T-helper 2 cell treated with Interferon-gamma antibody and Interleukin-4, amounts not matched to agents 5 μg/mL and 100 μg/mL, for 36 hours (primary cell): Measurements from ENCODE around the gene TANC1.
"Not testable (repeated sequence)": the region's sequence is repeated elsewhere in the genome, so short reads cannot be mapped to it uniquely, and the experiment has no call there.

ENCODE experiments used
- DNase-seq: peaks from one replicate; pipeline ENCODE4 v3.0.0; 2021; ENCODE audit warnings: low spot score
- H3K27ac Mint-ChIP-seq: one replicate; pipeline ENCODE4 v1.8.0; 2021; ENCODE audit warnings: mild to moderate bottlenecking, mixed read lengths
- H3K27me3 Mint-ChIP-seq: one replicate; pipeline ENCODE4 v1.8.0; 2021; ENCODE audit warnings: low read depth, mixed read lengths
- H3K36me3 Mint-ChIP-seq: one replicate; pipeline ENCODE4 v1.8.0; 2021; ENCODE audit warnings: low read depth, mixed read lengths
- H3K4me1 Mint-ChIP-seq: one replicate; pipeline ENCODE4 v1.8.0; 2021; ENCODE audit warnings: low read depth, mixed read lengths
- H3K4me3 Mint-ChIP-seq: one replicate; pipeline ENCODE4 v1.8.0; 2022; ENCODE audit warnings: mild to moderate bottlenecking, moderate library complexity, mixed read lengths
- H3K9me3 Mint-ChIP-seq: one replicate; pipeline ENCODE4 v1.8.0; 2021; ENCODE audit warnings: mixed read lengths

TANC1 gene

DNA sequence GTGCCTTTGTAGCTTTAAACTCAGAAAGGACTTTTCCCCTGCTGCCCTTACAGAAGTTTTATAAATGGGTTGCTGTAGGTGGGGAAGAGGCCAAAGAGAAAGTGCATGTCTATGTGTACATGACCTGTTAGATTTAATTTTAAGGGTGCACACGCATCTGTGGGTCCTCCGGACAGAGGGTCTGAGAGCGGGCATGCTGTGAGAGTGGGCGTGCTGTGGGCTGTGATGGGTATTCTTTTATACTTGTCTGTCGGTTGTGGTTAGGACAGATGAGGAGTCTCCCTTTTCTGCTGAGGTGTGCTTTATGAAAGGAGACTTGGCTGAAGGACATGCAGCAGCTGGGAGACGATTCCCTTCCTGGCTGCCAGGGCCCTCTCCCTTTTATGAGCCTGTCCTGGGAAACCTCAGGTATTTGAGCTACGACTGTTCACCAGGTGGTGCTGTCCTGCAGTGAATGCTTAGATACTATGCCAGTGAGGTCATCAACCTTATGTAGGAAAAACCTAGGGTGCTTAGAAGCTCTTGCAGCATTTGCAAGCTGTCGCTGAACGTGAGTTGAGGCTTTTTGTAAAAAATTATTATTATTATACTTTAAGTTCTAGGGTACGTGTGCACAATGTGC, 67.5 kb downstream of the TANC1 start:
- Mint-ChIP-seq H3K4me3 (no peak overlapping the region), H3K4me1 (no peaks in the 10 kb centered on the region), H3K27ac (no peak overlapping the region), H3K27me3 (peaks cover 7% of the 10 kb centered on the region), H3K9me3 (no peaks in the 10 kb centered on the region), H3K36me3 (no peaks in the 10 kb centered on the region)
- DNase-seq: no peak

DNA sequence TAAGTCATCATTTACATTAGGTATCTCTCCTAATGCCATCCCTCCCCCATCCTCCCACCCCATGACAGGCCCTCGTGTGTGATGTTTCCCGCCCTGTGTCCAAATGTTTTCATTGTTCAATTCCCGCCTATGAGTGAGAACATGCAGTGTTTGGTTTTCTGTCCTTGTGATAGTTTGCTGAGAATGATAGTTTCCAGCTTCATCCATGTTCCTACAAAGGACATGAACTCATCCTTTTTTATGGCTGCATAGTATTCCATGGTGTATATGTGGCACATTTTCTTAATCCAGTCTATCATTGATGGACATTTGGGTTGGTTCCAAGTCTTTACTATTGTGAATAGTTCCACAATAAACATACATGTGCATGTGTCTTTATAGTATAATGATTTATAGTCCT, 68.0 kb downstream of the TANC1 start:
- not testable (repeated sequence) for H3K4me3 Mint-ChIP-seq, DNase-seq, H3K27me3 Mint-ChIP-seq, H3K4me1 Mint-ChIP-seq, H3K36me3 Mint-ChIP-seq, H3K27ac Mint-ChIP-seq, H3K9me3 Mint-ChIP-seq

DNA sequence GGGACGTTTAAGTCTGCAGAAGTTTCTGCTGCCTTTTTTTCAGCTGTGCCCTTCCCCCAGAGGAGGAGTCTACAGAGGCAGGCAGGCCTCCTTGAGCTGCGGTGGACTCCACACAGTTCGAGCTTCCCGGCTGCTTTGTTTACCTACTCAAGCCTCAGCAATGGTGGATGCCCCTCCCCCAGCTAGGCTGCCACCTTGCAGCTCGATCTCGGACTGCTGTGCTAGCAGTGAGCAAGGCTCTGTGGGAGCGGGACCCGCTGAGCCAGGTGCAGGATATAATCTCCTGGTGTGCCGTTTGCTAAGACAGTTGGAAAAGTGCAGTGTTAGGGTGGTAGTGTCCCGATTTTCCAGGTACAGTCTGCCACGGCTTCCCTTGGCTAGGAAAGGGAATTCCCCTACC, 72.9 kb downstream of the TANC1 start:
- not testable (repeated sequence) for H3K4me3 Mint-ChIP-seq, H3K27ac Mint-ChIP-seq, DNase-seq, H3K36me3 Mint-ChIP-seq, H3K9me3 Mint-ChIP-seq, H3K4me1 Mint-ChIP-seq, H3K27me3 Mint-ChIP-seq

DNA sequence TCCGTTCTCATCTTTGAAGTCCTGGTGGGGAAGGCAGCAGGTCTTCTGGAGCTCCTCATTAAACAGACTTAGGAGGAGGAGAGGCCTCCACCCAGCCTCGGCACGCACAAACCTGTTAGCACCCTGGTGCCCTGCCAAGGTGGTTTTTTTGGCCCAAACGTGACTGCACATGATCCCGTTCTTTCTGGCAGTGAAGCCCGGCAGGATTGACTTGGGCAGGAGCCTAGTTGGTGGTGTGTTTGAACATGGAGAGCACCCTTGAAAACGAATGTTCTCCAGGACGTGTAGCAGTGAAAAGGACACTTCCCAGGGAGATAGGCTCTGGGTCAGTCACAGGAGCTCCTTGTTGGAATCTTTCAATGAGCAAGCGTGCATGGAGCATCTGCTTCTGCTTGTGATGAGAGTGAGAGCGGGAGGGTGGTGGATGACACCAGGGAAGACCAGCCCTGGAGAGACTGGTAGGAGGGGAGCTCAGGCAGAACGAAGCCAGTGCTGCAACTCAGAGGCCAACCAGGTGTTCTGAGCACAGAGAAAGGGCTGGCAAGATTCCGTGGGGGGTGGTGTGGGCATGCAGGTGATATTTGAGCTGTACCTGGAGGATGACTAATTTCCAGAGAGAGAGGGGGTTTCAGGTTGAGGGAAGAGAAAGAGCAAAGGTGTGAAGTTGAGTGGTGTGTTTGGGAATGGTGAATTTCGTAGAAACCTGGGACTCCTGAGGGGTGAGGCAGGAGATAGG, 73.8 kb downstream of the TANC1 start:
- no peak overlapping the region for H3K27ac Mint-ChIP-seq

DNA sequence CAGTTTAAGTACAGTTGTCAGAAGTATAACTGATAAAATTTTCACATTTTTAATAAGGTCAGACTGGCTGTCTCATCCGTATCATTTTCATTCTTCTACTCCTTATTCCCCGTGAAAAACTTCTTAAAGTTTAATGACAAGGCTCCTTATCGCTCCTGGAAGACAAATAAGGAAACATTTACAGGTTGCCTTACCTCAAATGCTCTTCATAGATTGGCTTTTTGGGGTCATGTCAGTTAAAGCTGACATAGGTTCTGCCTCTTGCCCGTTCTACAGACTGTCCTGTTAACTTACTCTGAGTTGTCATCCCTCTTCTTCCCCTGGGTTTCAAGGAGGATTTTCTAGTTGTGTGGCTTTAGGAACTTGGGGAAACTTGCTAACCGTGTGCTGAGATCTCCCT, 75.3 kb downstream of the TANC1 start:
- DNase-seq: no peak
- Mint-ChIP-seq H3K4me1 (no peaks in the 10 kb centered on the region), H3K27me3 (peaks cover 4% of the 10 kb centered on the region), H3K9me3 (no peaks in the 10 kb centered on the region), H3K27ac (no peak overlapping the region), H3K36me3 (no peaks in the 10 kb centered on the region), H3K4me3 (no peak overlapping the region)

More for the DNA sequence above, 73.8 kb downstream of the TANC1 start:
- H3K4me1 Mint-ChIP-seq: no peaks in the 10 kb centered on the region
- H3K36me3 Mint-ChIP-seq: no peaks in the 10 kb centered on the region
- H3K4me3 Mint-ChIP-seq: no peak overlapping the region
- H3K9me3 Mint-ChIP-seq: no peaks in the 10 kb centered on the region
- no peak for DNase-seq
- H3K27me3 Mint-ChIP-seq: peaks cover 4% of the 10 kb centered on the region

DNA sequence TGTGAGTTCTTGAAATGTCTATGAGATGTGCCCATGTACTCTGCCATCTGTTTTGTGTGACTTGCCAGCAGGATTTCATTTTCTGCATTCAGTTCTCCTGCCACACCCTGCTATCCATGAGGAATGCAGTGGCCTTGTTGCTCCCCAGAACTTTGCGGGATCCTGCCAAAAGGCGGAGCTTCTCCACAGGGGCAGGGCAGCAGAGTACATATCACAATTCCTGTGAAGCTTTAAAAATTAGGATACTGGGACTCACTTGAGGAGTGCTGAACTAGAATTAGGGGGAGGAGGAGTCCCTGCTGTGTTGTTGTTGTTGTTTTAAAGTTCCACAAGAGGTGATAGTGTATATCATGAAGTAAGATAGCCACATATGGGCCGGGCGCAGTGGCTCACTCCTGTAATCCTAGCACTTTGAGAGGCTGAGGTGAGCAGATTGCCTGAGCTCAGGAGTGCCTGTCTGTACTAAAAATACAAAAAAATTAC, 76.4 kb downstream of the TANC1 start:
- H3K36me3 Mint-ChIP-seq: no peaks in the 10 kb centered on the region
- no peaks in the 10 kb centered on the region for H3K27me3 Mint-ChIP-seq
- H3K4me1 Mint-ChIP-seq: no peaks in the 10 kb centered on the region
- H3K9me3 Mint-ChIP-seq: no peaks in the 10 kb centered on the region
- H3K27ac Mint-ChIP-seq: no peak overlapping the region
- no peak for DNase-seq
- no peak overlapping the region for H3K4me3 Mint-ChIP-seq

DNA sequence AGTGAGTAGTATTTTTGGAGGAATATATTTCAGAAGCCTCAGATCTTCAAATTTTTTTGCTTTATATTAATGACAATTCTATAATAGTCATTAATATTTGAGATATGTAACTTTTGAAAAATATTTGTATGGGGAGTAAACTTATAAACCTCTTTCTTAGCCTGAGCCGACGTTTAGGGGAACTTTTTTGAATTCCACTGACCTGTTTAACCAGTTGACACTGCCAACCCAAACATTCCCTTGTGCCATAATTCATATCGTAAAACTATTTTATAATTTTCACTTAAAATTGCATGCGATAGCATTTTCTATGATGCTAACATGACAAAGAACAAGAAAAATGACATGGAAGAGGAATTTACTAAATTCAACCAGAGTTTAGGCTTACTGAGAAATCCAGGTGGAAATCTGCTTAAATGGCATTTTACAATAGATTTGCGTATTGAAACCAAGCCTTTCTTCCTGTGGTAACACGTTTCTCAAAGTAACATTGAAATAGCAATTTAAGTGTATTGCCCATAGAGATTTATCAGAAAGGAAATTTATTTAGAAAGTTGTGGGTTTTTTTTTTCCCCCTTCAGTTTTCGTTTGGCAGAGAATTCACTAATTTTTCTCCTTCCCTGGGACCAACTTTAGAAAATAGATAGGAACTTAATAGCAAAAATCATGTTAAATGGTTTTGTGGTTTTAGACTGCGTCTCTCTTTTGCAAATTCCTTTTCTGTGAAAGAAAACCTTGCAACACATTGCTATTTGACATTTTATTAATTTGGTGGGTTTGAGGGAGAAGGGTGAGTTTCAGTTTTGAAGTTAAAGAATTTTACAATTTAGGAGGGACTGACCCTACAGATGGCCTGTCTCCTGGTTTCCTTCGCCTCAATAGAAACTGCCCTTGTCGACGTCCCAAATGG, 77.4 kb downstream of the TANC1 start:
- Mint-ChIP-seq H3K27me3 (no peaks in the 10 kb centered on the region), H3K4me3 (no peak overlapping the region), H3K36me3 (no peaks in the 10 kb centered on the region), H3K9me3 (no peaks in the 10 kb centered on the region), H3K4me1 (no peaks in the 10 kb centered on the region), H3K27ac (no peak overlapping the region)
- no peak for DNase-seq

DNA sequence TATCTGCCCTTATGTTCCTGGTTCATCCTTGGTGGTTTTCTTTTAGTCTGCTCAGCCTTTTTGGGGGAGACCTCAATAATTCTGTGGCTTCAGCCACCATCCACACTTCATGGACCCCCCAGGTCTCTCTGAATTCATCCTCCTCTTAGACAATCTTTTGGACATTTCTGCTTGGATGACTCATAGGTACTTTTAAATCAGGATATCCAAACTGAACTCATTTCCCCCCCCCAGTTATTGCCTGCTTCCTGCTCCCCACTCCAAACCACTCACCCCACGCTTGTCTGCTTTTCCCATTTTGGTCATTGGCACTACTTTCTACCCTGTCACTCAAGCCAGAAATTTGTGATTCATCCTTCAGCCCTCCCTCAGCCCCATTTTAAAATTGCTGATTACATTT, 78.5 kb downstream of the TANC1 start:
- peaks cover 3% of the 10 kb centered on the region for H3K27me3 Mint-ChIP-seq
- no peak overlapping the region for H3K27ac Mint-ChIP-seq
- H3K4me3 Mint-ChIP-seq: no peak overlapping the region
- no peaks in the 10 kb centered on the region for H3K9me3 Mint-ChIP-seq
- H3K4me1 Mint-ChIP-seq: no peaks in the 10 kb centered on the region
- DNase-seq: no peak
- H3K36me3 Mint-ChIP-seq: no peaks in the 10 kb centered on the region

DNA sequence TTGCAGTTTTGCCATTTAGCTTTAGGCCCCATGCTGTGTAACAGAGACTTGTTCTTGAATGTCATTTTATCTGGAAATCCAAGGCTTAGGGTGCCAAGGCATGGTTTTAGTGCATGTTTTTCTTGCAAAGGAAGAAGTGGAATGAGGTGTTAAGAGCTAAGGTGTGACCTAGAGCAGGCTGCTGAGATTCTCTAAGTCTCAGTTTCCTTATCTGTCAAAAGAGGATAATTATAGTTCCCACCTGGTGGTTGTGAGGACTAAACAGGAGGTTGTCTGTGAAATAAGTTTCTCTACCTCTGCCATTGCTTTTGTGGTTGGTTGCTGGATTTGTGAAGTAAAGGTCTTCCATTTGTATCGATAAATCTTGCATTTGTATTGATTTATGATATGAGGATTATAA, 82.0 kb downstream of the TANC1 start:
- Mint-ChIP-seq H3K27me3 (peaks cover 5% of the 10 kb centered on the region), H3K4me3 (no peak overlapping the region), H3K4me1 (no peaks in the 10 kb centered on the region), H3K36me3 (no peaks in the 10 kb centered on the region), H3K27ac (no peak overlapping the region), H3K9me3 (no peaks in the 10 kb centered on the region)
- no peak for DNase-seq

DNA sequence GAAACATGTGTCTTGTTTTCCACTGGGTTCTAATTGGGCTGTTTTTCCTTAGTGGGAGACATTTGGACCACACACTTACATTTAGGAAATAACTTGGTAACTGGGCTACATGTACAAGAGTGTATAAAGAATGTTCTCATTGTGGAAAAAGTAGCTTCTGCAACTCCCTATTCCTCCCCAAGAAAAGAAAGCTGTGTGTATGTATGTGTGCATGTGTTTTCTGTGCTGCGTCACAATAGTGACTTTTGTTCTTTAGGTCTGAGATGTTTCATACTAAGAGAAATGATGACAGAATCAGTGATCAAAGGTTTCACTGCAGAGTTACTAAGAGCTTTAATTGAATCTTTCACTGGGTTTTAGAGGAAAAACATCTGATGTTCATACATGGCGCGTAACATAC, 82.7 kb downstream of the TANC1 start:
- Mint-ChIP-seq H3K9me3 (no peaks in the 10 kb centered on the region), H3K4me1 (no peaks in the 10 kb centered on the region), H3K27ac (no peak overlapping the region), H3K4me3 (no peak overlapping the region), H3K27me3 (peaks cover 5% of the 10 kb centered on the region), H3K36me3 (no peaks in the 10 kb centered on the region)
- DNase-seq: no peak

DNA sequence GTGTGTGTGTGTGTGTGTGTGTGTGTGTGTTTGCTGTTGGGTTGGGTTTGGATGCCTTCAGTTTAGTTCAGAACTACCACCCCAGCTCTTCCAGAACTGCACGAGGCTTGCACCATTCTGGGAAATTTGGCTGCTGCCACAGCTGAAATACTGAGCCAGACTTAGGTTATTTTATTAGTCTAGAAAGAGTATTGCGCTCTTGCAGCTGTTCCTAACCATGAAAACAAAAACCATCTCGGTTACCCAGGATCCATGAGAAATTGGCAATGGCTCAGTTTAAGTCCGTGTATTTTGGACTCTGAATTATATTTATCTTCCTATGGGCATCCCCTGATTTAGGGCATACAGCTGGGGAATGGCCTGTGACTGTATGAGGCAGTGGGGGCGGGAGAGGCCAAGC, 83.2 kb downstream of the TANC1 start:
- H3K4me3 Mint-ChIP-seq: no peak overlapping the region
- peaks cover 5% of the 10 kb centered on the region for H3K27me3 Mint-ChIP-seq
- no peaks in the 10 kb centered on the region for H3K36me3 Mint-ChIP-seq
- no peaks in the 10 kb centered on the region for H3K9me3 Mint-ChIP-seq
- DNase-seq: no peak
- no peak overlapping the region for H3K27ac Mint-ChIP-seq
- H3K4me1 Mint-ChIP-seq: no peaks in the 10 kb centered on the region

DNA sequence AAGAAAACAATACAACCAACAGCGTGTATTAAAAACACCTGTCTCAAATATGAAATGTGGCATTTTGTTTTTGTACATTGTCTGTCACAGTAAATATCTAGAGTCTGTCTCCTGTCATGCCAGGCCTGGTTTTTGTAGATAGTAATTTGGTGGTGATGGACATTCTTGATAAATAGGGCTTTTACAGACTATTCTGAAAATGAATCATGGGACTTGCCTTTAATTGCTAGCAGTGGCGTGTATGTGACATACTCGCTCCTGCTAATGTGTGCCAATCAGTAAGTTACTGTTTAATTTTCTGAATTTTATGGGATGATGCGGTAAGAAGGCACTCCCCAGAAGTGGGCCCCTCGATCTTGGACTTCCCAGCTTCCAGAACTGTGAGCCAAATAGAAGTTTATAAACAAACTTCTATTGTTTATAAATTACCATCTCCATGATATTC, 83.7 kb downstream of the TANC1 start:
- Mint-ChIP-seq H3K27ac (no peak overlapping the region), H3K36me3 (no peaks in the 10 kb centered on the region), H3K4me3 (no peak overlapping the region), H3K27me3 (peaks cover 5% of the 10 kb centered on the region), H3K9me3 (no peaks in the 10 kb centered on the region), H3K4me1 (no peaks in the 10 kb centered on the region)
- no peak for DNase-seq

DNA sequence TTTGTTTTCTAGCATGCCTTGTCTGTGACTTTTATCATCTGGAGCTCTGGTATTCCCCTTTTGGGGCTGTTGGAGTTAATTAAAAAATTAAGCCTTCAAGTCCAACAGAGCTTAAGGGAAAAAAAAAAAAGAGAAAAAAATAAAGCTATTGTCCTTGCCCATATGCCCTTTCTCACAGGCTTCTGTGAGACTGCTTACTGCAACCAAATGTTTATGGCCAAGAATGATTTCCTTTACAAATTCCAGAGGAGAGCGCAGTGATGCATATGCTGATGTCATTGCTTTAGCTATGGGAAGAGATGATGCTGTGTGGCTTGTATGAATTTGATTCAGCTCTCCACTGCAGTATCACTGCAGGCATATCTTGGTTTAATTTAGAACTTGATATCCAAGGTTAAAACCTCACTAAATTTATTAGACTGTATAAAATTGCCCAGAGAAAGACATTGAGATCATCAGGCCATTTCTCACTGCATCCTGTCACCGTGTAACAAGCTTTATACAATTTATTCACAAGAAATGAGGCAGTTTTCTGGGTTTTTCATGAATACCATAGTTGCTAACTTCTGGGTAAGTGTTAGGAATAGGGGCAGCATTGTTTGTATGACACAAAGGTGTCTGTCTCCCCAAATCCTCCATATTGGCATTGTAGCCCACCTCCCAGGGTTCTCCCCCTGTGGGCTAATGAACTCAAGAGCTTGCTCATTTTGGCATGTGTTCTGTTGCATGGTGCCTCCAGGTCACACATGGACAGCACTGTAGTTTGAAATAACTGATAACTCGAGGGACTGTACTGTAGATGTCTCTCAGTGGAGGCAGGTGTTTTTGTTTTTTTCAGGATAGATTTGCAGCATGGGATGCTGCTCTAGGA, 85.0 kb downstream of the TANC1 start:
- Mint-ChIP-seq H3K4me1 (no peaks in the 10 kb centered on the region), H3K27ac (no peak overlapping the region), H3K27me3 (peaks cover 5% of the 10 kb centered on the region), H3K4me3 (no peak overlapping the region), H3K9me3 (no peaks in the 10 kb centered on the region), H3K36me3 (no peaks in the 10 kb centered on the region)
- DNase-seq: no peak
